HG03196 (cell line): ENCODE data around the gene GAS2.

Source experiments
- ATAC-seq: cut with Tn5 transposase; IDR thresholded peaks from one replicate; pipeline ENCODE4 v1.9.1; 2021; ENCODE audit not compliant: unreplicated experiment

The GAS2 gene

DNA sequence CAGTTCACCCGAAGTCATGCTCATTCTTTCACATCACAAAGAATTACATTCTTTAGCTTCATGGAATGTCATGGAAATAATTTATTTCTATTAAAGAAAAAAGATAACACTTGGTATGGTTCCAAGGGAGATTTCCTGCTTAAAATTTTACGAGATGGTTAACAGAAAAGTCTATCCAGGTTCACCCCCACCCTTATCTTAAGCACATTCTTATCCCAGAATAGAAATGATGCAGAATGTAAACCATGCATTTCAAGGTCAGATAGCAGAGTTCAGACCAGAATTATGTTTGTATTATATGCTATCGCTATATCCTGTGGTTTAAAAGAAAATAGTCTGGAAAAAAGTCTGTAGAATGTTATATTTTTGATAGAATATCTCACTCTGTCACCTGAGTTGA lies 58.7 kb downstream of the GAS2 start:
- no peak for ATAC-seq

DNA sequence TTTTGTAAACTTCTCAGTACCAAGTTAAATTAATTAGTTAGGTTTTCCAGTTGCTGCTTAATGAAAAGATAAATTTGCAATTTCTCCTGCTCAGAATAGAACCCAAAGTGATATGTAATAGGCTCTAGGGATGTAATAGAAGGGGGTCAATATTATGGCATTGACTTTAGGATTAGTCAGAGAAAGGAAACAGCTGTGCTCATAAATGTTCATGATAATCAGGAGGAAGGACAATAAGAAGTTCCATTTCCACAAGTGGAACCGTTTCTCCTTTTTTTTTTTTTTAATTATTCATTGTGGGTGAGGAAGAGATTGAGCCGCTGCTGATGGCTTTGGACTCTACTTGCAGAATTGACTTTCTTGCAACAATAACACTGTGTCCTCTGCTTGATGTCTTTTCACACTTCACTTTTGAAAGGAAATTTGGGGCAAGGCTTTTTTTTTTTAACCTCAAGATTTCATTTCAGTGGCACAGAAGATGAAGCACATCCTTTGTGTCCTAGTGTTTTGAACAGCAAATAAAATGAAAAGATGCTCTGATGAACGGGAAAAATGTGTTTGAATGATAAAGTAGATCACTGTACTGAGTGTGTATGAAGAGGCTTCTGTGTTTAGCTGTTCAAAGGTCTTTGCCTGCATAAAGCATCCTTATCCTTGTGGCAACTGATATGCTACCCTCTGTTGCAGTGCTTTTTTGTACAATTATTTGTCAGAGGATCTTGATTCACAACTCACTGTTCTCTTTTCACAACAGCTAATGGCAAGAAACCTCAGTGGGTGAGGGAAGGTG lies 62.4 kb downstream of the GAS2 start:
- no peak for ATAC-seq

DNA sequence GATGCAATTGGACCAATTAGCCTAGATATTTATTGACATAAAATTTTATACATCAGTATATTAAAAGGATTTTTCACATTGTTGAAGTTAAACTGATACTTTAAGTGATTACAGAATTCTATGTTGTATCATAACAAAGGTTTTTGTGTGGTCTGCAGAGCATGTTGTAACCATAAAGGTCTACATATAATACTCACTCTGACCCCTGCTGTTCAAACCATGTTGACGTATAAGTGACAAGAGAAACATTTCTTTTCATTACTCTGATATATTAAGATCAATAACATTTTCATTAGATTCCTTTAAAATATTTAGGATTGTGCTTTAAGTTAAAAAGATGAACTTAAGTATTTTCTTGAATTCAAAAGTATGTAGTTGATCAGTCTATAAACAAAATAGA lies 63.9 kb downstream of the GAS2 start:
- no peak for ATAC-seq

GRCh38 chr11:22732588-22732987 lies 66.2 kb downstream of the GAS2 start:
- ATAC-seq, result no peak

- no peak for ATAC-seq
Measured at GRCh38 chr11:22733475-22734248, 67.3 kb downstream of the GAS2 start.

- ATAC-seq, result no peak
Measured at GRCh38 chr11:22734628-22735345, 68.4 kb downstream of the GAS2 start.

- ATAC-seq, result no peak
Measured at GRCh38 chr11:22742157-22742613, 75.8 kb downstream of the GAS2 start.

DNA sequence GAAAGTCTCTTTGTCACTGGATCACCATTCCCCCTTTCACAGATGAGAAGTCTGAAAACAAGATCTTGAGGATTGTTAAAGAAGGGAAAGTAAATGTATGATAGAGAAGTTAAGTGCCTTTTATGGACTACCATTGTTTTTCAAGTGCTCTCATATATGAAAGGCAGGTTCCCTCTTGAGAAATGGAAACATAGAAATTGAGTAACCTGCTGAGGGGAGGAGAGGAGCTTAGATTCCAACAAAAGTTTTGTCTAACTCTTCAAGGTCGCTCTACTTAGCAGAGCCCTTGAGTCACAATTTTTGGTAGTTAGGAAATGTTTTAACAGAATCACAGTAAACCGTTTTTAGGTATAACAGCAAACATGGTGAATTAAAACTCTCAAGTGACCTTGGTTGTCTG lies 83.1 kb downstream of the GAS2 start:
- ATAC-seq, result no peak

DNA sequence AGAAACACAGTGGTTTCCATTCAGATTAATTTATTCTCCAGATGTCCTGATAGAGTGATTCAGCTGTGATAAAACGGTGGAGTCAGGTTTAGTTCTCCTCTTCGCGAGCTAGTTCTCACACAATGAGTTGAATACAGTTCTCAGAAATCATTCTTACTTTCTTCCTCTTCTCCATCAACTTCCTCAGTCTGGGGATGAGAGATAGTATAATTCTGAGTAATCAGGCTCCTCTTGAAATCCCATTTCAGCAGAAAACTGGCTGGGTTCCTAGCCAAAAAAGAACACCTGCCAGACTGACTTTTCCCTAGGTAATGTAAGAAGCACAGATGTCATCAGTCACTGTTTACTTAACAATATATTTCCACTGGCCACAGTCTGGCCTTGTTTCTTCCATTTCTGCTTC lies 86.5 kb downstream of the GAS2 start:
- no peak for ATAC-seq

DNA sequence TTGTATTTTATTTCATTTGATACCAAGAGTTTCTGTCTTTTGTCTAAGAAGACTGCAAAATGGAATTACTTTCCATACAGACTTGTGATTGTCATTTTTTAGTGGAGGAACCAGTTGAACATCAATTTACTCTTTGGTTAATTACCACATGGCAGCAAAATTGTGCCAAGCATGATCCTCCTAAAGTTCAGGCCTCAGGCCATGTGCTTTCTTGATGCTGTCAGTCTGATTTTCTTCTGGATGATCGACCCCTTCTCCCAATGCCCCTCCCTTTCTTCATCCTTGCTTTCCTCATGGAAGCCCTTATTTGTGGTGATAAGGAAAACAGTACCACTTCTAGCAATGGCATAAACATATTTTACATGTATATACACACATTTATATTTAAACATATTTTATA lies 87.0 kb downstream of the GAS2 start:
- no peak for ATAC-seq

DNA sequence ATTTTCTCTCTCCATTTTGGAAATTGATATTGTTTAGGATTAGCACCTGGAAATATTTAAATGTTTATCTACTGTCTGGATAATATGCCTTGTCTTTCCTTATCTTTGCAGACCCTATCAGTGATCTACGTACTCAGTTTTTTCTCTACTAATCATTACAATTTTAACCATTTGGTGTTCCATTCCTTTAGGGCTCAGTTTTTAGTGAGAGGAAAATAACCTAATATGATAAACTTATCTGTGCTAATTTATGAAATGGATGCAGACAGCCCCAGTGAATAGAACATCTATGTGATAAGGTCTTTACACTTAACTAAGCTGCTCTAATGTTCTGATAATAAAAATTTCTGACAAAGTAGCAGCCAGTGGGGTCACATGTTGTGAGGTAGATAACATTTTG lies 94.7 kb downstream of the GAS2 start:
- no peak for ATAC-seq

DNA sequence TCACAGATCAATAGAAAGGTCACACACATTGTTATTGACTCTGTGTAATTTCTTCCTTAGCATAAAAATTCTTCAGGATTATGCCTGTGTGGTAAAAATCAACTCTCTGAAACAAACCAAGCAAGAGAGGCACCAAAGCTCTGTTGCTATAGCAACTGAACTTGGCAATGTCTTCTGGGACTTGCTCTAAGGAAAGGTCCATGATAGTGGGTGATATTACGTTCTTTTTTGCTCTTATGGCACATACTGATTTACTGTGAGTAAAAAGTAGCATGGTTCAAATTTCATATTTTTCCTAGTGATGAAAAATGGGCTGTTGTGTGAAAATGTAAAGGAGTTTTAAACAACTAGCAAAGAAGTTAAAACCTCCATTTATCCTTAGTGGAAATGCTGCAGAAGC lies 96.8 kb downstream of the GAS2 start:
- ATAC-seq, result no peak

GRCh38 chr11:22764735-22765134 lies 98.3 kb downstream of the GAS2 start:
- ATAC-seq, result no peak

DNA sequence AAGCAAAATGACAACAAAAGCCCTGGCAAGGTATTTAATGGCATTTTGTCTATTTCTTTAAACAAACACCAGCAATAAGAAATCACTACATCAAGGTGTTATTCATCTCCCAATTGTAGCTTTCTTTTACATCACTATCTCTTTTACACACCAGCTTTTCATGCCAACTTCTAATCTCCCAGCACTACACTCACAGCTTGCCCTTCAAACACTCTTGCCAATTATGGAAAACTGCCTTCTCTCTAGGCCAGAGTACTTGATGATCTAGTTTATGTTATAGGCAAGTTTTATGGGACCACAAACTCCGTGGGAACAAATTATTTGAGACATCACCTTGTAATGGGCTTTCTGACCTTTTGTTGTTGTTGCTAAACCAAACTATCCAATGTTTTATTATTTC lies 101.9 kb downstream of the GAS2 start:
- ATAC-seq, result no peak

GRCh38 chr11:22769081-22769480 lies 102.7 kb downstream of the GAS2 start:
- ATAC-seq, result no peak

GRCh38 chr11:22774716-22775115 lies 108.3 kb downstream of the GAS2 start:
- ATAC-seq, result no peak

- no peak for ATAC-seq
Measured at GRCh38 chr11:22775248-22775647, 108.8 kb downstream of the GAS2 start.

GRCh38 chr11:22778642-22779041 lies 112.2 kb downstream of the GAS2 start:
- ATAC-seq, result no peak

GRCh38 chr11:22779850-22780249 lies 113.4 kb downstream of the GAS2 start:
- no peak for ATAC-seq

DNA sequence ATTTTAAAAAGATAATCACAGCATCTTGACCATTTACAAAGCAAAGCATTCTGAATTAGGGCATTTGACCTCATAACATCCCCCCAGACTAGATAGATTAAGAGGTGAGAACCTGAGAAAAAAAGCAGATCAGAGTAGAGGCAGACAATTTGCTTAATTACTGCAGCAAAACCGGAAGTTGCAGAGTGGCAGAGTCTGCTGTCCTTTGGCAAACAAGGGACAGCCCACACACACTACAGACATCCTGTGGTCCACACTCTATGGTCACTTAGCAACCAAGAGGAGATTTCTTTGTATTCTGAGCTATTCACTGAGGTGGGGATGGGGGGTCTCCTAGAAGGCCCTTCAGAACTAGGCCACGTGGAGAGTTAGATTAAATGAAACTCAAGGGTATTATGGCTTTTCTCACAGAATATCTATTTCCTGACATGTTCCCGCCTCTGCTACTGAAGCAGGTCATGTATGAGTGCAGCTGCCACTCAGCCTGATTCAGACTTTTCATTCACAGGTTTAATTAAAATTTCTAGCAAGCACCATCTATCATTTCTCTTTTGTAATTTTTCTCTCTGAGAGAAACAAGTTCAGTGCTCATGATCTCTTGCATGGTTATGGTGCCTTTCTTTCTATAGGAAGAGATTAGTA lies 114.7 kb downstream of the GAS2 start:
- ATAC-seq, result peak; percentile 94

DNA sequence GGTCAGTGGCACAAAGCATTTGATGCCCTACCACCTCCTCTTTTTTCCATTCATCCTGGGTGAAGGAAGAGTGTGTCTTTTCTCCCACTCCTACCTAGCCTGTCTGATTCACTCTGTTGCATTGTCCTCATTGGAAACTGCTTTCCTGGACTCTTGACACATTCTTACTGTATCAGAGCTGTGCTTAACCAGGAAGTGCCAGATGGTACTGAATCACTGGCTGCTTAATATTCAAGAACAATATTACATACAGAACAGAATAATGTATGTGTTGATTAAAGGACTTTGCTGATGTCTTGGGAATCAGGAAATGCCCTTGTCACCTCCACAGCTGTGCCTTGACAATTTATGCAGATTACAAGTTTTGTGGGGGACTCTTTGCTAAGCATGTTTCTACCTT lies 118.8 kb downstream of the GAS2 start:
- no peak for ATAC-seq
